Lower lobe of right lung (tissue), 2 donors: ENCODE results near the gene PPIL6. TPM values are rescaled to one million over a fixed set of nuclear protein-coding genes. Genes with fewer than 3 reads are reported as not detected.

Experiments
- ATAC-seq, 2 donors: fragments of 200-7000 bp; cut with Tn5 transposase; one replicate each; pipeline ENCODE4 v1.9.1; 2020 to 2022; ENCODE audit warnings: mild to moderate bottlenecking in 2 of 2, moderate library complexity in 2 of 2
- DNase-seq: peaks from one replicate; pipeline ENCODE4 v3.0.0-alpha.2; 2020
- H3K27ac ChIP-seq: fragments of 200-600 bp; one replicate; pipeline ENCODE4 v1.8.0; 2022
- H3K27me3 ChIP-seq: fragments of 200-600 bp; one replicate; pipeline ENCODE4 v1.8.0; 2022; ENCODE audit warnings: low read depth
- H3K36me3 ChIP-seq: fragments of 200-600 bp; one replicate; pipeline ENCODE4 v1.8.0; 2022; ENCODE audit warnings: mild to moderate bottlenecking
- H3K4me1 ChIP-seq: fragments of 200-600 bp; one replicate; pipeline ENCODE4 v1.8.0; 2022
- H3K4me3 ChIP-seq: fragments of 200-600 bp; one replicate; pipeline ENCODE4 v1.8.0; 2022; ENCODE audit warnings: mild to moderate bottlenecking
- H3K9me3 ChIP-seq: fragments of 200-600 bp; one replicate; pipeline ENCODE4 v1.8.0; 2022
- CTCF ChIP-seq: fragments of 200-600 bp; IDR thresholded peaks from one replicate; pipeline ENCODE4 v1.8.0; 2022; ENCODE audit warnings: antibody characterized with exemption, mild to moderate bottlenecking
- intact Hi-C: fragments of 100-400 bp; cut with DNase I; formaldehyde crosslinking; loops from one replicate; pipeline ENCODE4 v1.11.0; 2022
- total RNA-seq: library from RNA; stranded (reverse); fragmentation: NEBNext Ultra II Directional; extraction: Animal tissue kit (Norgen Biotek cat#: 25700); gene quantifications from one replicate; pipeline ENCODE4 v1.2.1, GENCODE V29; 2021
- donor health status: DM: no; HTN: yes; CAD: no; lungs with severe emphysema.

PPIL6 gene
- total RNA-seq, 1 donor from 2014 or later = 10.6 TPM

GRCh38 chr6:109477725-109478124 is 37.3 kb upstream of the PPIL6 start:
- TF ChIP-seq CTCF = no peak
- no peak for DNase-seq
- Histone ChIP-seq H3K9me3 (no peaks in the 10 kb centered on the region), H3K27me3 (no peaks in the 10 kb centered on the region), H3K4me3 (no peak overlapping the region), H3K36me3 (peaks cover 76% of the 10 kb centered on the region), H3K27ac (no peak overlapping the region), H3K4me1 (peaks cover 63% of the 10 kb centered on the region)
- intact Hi-C loops = no loop called here
- ATAC-seq = no peak

GRCh38 chr6:109477184-109477583 is 36.8 kb upstream of the PPIL6 start:
- TF ChIP-seq CTCF = no peak
- no peaks in the 10 kb centered on the region for H3K27me3 ChIP-seq
- intact Hi-C loops = no loop called here
- peaks cover 60% of the 10 kb centered on the region for H3K4me1 ChIP-seq
- ATAC-seq (no peak), DNase-seq (no peak)
- no peaks in the 10 kb centered on the region for H3K9me3 ChIP-seq
- no peak overlapping the region for H3K27ac ChIP-seq
- no peak overlapping the region for H3K4me3 ChIP-seq
- peaks cover 81% of the 10 kb centered on the region for H3K36me3 ChIP-seq

GRCh38 chr6:109475625-109476024 is 35.2 kb upstream of the PPIL6 start:
- peaks cover 83% of the 10 kb centered on the region for H3K36me3 ChIP-seq
- DNase-seq = no peak
- no peak for ATAC-seq
- H3K9me3 ChIP-seq = no peaks in the 10 kb centered on the region
- no peak for TF ChIP-seq CTCF
- H3K4me1 ChIP-seq = peaks cover 44% of the 10 kb centered on the region
- H3K4me3 ChIP-seq = no peak overlapping the region
- no peak overlapping the region for H3K27ac ChIP-seq
- intact Hi-C loops = no loop called here
- H3K27me3 ChIP-seq = no peaks in the 10 kb centered on the region

GRCh38 chr6:109474995-109475394 is 34.6 kb upstream of the PPIL6 start:
- ATAC-seq (no peak), DNase-seq (no peak)
- no peak for TF ChIP-seq CTCF
- peaks cover 38% of the 10 kb centered on the region for H3K4me1 ChIP-seq
- peaks cover 83% of the 10 kb centered on the region for H3K36me3 ChIP-seq
- intact Hi-C loops = no loop called here
- no peaks in the 10 kb centered on the region for H3K27me3 ChIP-seq
- H3K9me3 ChIP-seq = no peaks in the 10 kb centered on the region
- no peak overlapping the region for H3K27ac ChIP-seq
- no peak overlapping the region for H3K4me3 ChIP-seq

- no peak for DNase-seq
- Histone ChIP-seq H3K4me3 (no peak overlapping the region), H3K27me3 (no peaks in the 10 kb centered on the region), H3K36me3 (peaks cover 98% of the 10 kb centered on the region), H3K27ac (no peak overlapping the region), H3K4me1 (peaks cover 19% of the 10 kb centered on the region), H3K9me3 (no peaks in the 10 kb centered on the region)
- intact Hi-C loops = no loop called here
- no peak for TF ChIP-seq CTCF
- no peak for ATAC-seq
Observed at GRCh38 chr6:109473120-109473519, 32.7 kb upstream of the PPIL6 start.
